ENCODE data around the gene HIVEP3.

GRCh38 chr1:41689558-41689981 is 229.2 kb downstream of the HIVEP3 start:
- TF ChIP-seq CTCF (IDR thresholded peaks at IDR 0.05) (no peak), POLR2A (IDR thresholded peaks at IDR 0.05; ENCODE audit: low read depth) (no peak), EP300 (IDR thresholded peaks at IDR 0.05) (no peak), POLR2AphosphoS5 (IDR thresholded peaks at IDR 0.05) (no peak)
